Measurements from ENCODE around the gene LGI2.

DNA sequence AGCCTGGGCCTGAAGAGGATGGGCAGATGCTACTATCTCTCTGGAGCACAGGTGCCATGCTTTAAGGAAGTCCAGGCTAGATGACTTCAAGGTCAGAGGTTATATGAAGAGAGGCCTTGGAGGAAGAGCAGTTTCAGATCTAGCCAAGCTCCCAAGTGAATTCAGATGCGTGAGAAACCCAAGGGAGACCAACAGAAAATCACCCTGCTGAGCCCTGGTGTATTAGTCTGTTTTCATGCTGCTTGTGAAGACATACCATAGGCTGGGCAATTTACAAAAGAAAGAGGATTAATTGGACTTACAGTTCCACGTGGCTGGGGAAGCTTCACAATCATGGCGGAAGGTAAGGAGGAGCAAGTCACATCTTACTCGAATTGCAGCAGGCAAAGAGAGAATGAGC lies 47.8 kb upstream of the LGI2 start:
- TF ChIP-seq CTCF (conservative IDR thresholded peaks at IDR 0.05 in 1 of 2, IDR thresholded peaks at IDR 0.05 in 1 of 2; ENCODE audit: extremely low read depth in 1 of 2, insufficient read depth in 1 of 2, low read depth in 1 of 2, low read length in 2 of 2) (no peak), EZH2 (IDR thresholded peaks at IDR 0.05; ENCODE audit: borderline replicate concordance, low read length) (no peak)
